ENCODE data around the gene GLRA1.

- TF ChIP-seq, protein P1, sequence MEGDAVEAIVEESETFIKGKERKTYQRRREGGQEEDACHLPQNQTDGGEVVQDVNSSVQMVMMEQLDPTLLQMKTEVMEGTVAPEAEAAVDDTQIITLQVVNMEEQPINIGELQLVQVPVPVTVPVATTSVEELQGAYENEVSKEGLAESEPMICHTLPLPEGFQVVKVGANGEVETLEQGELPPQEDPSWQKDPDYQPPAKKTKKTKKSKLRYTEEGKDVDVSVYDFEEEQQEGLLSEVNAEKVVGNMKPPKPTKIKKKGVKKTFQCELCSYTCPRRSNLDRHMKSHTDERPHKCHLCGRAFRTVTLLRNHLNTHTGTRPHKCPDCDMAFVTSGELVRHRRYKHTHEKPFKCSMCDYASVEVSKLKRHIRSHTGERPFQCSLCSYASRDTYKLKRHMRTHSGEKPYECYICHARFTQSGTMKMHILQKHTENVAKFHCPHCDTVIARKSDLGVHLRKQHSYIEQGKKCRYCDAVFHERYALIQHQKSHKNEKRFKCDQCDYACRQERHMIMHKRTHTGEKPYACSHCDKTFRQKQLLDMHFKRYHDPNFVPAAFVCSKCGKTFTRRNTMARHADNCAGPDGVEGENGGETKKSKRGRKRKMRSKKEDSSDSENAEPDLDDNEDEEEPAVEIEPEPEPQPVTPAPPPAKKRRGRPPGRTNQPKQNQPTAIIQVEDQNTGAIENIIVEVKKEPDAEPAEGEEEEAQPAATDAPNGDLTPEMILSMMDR (IDR thresholded peaks at IDR 0.05) = no peak
- TF ChIP-seq POLR2A (IDR thresholded peaks at IDR 0.05) = no peak
- TF ChIP-seq POLR2AphosphoS5 (IDR thresholded peaks at IDR 0.05; ENCODE audit: insufficient read depth in 1 of 2, low read depth in 1 of 2) = no peak
Observed at GRCh38 chr5:151958111-151958510, 33.5 kb upstream of the GLRA1 start.

Data from vagina (tissue), 2 donors.